Measurements from ENCODE around the gene COL5A1.
"Not testable (repeated sequence)": the region's sequence is repeated elsewhere in the genome, so short reads cannot be mapped to it uniquely, and the experiment has no call there.

COL5A1 gene

GRCh38 chr9:134641990-134642384 is 384 bp downstream of the COL5A1 start:
- DNase-seq, result no peak

- DNase-seq, result peak; percentile 84
Measured at GRCh38 chr9:134642385-134643181, 980 bp downstream of the COL5A1 start.

GRCh38 chr9:134643222-134643671 is 1.6 kb downstream of the COL5A1 start:
- DNase-seq, result peak; percentile 56

GRCh38 chr9:134644401-134644724 is 2.8 kb downstream of the COL5A1 start:
- not testable (repeated sequence) for DNase-seq

- DNase-seq, result peak; percentile 97
Measured at GRCh38 chr9:134644725-134645606, 3.4 kb downstream of the COL5A1 start.

GRCh38 chr9:134645607-134646365 is 4.2 kb downstream of the COL5A1 start:
- DNase-seq, result no peak

- no peak for DNase-seq
Measured at GRCh38 chr9:134647359-134648080, 5.9 kb downstream of the COL5A1 start.

GRCh38 chr9:134648701-134649530 is 7.3 kb downstream of the COL5A1 start:
- DNase-seq, result peak; percentile 90

GRCh38 chr9:134650431-134651190 is 9.0 kb downstream of the COL5A1 start:
- no peak for DNase-seq

GRCh38 chr9:134651226-134651905 is 9.8 kb downstream of the COL5A1 start:
- no peak for DNase-seq

GRCh38 chr9:134652291-134653225 is 11.0 kb downstream of the COL5A1 start:
- DNase-seq, result no peak

- DNase-seq, result no peak
Measured at GRCh38 chr9:134653259-134654009, 11.8 kb downstream of the COL5A1 start.

- DNase-seq, result no peak
Measured at GRCh38 chr9:134655101-134655500, 13.5 kb downstream of the COL5A1 start.

GRCh38 chr9:134655586-134656333 is 14.2 kb downstream of the COL5A1 start:
- DNase-seq, result no peak

GRCh38 chr9:134656334-134657006 is 14.9 kb downstream of the COL5A1 start:
- DNase-seq, result no peak

GRCh38 chr9:134657666-134658377 is 16.2 kb downstream of the COL5A1 start:
- DNase-seq, result no peak
